GM23248 (cell line): Measurements from ENCODE around the gene NALCN.

Source experiments
- EZH2 ChIP-seq: fragments of 200-600 bp; sonication (generic); IDR thresholded peaks from 2 replicates; pipeline ENCODE4 v1.6.1; 2018; ENCODE audit warnings: antibody characterized with exemption, mild to moderate bottlenecking; ENCODE audit not compliant: insufficient read depth, poor library complexity, severe bottlenecking
- EZH2phosphoT487 ChIP-seq: fragments of 200-600 bp; sonication (generic); IDR thresholded peaks from 2 replicates; pipeline ENCODE4 v1.6.1; 2018; ENCODE audit warnings: antibody characterized with exemption, moderate library complexity, mild to moderate bottlenecking, low read depth; ENCODE audit not compliant: insufficient read depth

DNA sequence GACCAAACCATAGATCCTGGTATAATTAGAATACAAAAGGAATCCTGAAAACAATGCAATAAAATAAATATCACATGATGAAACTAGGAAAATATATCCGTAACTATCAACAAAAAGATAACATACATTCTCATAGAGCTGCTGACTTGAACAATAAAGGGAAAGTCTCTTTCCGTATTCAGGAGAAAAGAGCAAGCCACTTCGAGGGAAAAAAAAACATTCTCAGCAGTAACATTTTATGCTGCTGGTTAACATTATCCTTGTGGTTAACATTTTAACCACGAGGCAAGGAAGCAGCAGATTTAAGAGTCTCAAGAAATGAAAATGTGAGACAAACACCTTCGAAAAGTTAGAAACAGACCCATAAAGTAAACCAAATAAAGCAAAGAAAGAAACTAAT is 25.8 kb downstream of the NALCN start:
- TF ChIP-seq EZH2 = no peak
- TF ChIP-seq EZH2phosphoT487 = no peak
